Body of pancreas (tissue), 4 donors: Measurements from ENCODE around the gene VPS41.

Source experiments
- POLR2A ChIP-seq, 3 donors: fragments of 450-650 bp; IDR thresholded peaks; one replicate each; pipeline ENCODE4 v1.6.1; 2016; ENCODE audit warnings: antibody characterized with exemption in 3 of 3, mild to moderate bottlenecking in 2 of 3
- TF ChIP-seq, protein P1 (sequence below), 7 experiments: fragments of 450-650 bp in 4 of 7; fragments of 200-600 bp in 3 of 7; sonication (generic) in 3 of 7; IDR thresholded peaks; one replicate each; pipeline ENCODE4 v1.5.1; 2016 to 2019; ENCODE audit warnings: antibody characterized with exemption in 7 of 7

GRCh38 chr7:38820571-38820970, 88.4 kb downstream of the VPS41 start:
- TF ChIP-seq, protein P1, sequence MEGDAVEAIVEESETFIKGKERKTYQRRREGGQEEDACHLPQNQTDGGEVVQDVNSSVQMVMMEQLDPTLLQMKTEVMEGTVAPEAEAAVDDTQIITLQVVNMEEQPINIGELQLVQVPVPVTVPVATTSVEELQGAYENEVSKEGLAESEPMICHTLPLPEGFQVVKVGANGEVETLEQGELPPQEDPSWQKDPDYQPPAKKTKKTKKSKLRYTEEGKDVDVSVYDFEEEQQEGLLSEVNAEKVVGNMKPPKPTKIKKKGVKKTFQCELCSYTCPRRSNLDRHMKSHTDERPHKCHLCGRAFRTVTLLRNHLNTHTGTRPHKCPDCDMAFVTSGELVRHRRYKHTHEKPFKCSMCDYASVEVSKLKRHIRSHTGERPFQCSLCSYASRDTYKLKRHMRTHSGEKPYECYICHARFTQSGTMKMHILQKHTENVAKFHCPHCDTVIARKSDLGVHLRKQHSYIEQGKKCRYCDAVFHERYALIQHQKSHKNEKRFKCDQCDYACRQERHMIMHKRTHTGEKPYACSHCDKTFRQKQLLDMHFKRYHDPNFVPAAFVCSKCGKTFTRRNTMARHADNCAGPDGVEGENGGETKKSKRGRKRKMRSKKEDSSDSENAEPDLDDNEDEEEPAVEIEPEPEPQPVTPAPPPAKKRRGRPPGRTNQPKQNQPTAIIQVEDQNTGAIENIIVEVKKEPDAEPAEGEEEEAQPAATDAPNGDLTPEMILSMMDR (IDR thresholded peaks at IDR 0.05), result no peak
- TF ChIP-seq POLR2A (IDR thresholded peaks at IDR 0.05), result no peak
